ENCODE results near the gene HSPA13.

- no peak for TF ChIP-seq CTCF (IDR thresholded peaks at IDR 0.05 in 8 of 11, conservative IDR thresholded peaks at IDR 0.05 in 3 of 11)
- TF ChIP-seq POLR2AphosphoS5 (IDR thresholded peaks at IDR 0.05) = no peak
Measured at GRCh38 chr21:14353726-14354125, 29.2 kb downstream of the HSPA13 start.
